MV-4-11 (cell line): Measurements from ENCODE around the gene MYOZ2.

ENCODE experiments used
- DNase-seq: peaks from one replicate; lab custom pipeline; 2025; lab: John Stamatoyannopoulos, UW

MYOZ2 gene

GRCh38 chr4:119135721-119136121 is at the start of gene MYOZ2:
Gene MYOZ2 (plus strand): TSS chr4:119135832. CDS start chr4:119136526, 694 bp downstream.
- no peak for DNase-seq

DNA sequence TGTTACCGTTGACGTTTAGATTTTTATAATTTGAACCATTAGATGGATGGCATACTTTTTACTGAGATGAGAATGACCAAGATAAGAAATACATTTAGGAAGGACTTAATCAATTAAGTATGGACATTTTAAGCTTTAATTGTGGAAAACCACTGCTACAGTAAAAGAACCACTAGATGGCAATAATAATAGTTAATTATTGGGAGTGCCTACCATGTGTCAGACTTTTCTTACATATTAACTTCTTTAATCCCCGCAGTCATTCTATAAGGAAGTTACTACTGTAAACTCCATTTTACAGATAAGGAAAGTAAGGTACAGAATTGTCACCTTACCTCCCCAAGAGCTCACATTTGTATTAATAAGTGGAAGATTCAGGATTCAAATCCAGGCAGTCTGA is 48.5 kb upstream of the MYOZ2 start:
- no peak for DNase-seq

DNA sequence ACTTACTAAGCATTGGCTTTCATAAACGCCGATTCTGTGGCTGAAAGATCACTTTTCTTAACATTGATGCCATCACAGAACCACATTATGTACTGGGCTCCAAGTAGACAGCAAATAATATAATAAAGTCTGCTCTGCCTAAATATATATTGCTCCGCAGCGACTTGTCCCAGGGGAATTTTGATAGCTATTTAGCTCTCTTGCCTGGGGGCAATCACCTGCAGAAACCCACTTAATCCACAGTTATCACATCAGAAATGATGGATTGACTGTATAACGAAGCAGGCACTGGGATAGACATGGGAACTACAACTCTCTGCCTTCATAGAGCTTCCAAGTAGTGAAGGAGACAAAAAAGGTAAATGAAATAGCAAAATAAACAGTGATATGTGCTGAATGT is 48.0 kb upstream of the MYOZ2 start:
- DNase-seq: no peak

GRCh38 chr4:119093042-119093827 is 42.4 kb upstream of the MYOZ2 start:
- DNase-seq: no peak

DNA sequence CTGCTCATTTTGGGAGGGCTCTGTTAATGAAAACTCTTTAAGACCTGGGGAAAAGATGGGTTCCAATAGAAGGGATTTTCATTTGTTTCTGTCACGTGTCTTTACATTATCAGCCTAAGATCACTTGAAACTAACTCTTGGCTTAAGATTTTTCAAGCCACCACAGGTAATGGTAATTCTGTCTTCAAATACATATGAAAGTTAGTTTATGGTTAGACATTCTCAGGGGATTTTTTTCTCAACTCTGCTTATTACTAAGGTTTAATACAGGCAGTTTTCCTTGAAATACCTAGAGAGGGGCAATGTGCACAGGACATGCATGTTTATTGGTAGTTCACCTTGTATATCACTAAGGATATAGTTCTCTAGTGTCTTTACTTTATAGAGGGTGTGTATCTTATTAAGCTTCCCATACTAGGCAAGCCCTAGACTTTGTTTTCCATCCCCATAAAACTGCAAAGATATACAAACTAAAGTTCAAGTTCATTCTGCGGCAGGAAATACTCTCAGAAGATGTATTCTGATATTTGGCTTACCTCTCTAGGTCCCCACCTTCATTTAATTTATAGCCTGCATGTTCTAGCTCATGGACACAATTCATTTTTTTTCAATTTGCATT is 38.2 kb upstream of the MYOZ2 start:
- no peak for DNase-seq

GRCh38 chr4:119098306-119098705 is 37.3 kb upstream of the MYOZ2 start:
- no peak for DNase-seq

DNA sequence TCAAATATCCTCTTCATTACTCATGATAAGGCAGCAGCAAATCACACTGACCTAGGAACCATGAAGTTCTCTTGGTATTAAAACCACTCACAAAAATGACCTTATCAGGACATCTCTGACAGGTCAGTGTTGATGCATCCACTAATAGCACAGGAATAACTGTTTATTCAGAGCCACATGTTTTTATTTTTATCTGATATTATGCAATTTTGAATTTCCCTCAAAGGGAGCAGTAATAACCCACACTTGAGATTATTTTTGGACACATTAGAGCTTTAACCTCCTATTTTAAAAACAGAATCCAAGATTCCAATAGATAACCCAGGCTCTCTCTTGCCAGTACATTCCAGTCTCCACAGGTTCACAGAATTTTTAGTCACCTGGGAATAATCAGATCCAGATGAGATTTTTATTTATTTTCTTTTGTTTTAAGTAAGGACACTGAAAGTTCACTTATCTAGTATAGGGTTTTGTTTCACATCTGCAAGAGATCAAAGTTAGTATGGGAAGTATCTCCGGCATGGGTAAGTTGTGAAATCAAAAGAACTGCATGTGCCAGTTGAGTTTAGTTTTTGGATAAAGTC is 36.3 kb upstream of the MYOZ2 start:
- peak; percentile 63 for DNase-seq

- DNase-seq: peak; percentile 69
Measured at GRCh38 chr4:119100655-119101054, 35.0 kb upstream of the MYOZ2 start.

DNA sequence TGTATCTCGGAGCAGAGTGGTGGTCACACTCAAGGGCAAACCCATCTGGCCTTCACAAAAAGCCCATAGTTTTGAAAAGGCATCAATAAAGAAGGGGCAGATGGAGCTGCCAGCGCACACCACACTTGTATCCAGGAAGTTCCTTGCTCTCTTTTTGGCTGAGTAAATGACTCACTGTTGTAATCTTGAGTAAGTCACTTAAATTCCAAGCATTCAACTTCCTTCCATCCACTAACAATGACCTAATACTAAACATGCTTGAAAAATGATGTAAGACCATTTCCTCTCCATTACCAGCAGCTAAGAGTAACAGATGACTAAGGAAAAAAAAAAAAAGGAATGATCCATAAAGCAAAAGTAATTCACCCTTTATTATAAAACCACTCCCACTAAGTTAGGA is 32.4 kb upstream of the MYOZ2 start:
- DNase-seq: peak; percentile 97

DNA sequence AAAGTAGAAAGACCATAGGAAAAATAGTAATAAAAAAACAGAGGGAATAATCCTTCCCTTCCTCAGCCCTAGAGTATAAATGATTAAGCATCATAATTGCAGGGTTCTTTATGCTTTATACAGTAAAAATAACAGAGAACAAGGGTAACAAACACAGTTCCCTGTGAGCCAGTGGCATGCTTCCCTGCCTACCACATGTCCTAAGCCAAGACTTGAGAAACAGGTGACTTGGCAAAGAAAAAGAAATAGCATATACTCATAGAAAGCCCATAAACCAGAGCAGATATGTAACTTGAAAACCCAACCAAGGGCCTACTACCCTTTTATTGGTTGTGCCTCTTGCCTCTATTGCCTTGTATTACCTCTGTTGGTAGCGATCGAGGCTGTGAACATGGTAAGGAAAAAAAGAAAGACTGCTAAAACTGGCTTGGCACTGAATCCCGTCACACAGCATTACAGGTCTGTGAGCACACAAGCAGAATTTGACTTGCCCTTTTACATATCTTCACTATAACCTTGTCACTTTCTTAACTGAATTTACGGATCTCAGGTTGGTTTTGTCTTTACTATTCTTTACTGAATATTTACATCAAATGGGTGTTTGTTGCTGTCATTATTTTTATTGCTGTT is 30.9 kb upstream of the MYOZ2 start:
- no peak for DNase-seq

DNA sequence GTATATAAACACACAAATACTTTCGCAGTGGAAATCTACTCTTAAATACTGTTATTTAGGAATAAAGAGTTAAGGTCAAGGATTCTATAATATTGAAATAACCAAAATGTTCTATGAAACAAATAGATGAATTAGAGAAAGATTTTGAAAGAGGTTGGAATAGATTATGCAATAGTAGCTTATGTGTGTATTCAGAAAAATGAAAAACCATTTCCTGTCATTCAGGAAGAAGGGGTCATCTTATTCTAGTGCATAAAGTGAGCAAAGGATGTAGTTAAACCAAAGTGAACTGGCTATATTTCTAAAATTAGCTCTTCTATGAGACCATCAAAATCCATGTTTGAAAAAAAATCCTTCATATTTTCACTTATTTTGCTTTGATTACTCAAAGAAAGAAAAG is 30.0 kb upstream of the MYOZ2 start:
- DNase-seq: peak; percentile 68

- no peak for DNase-seq
Measured at GRCh38 chr4:119106036-119107000, 29.3 kb upstream of the MYOZ2 start.

GRCh38 chr4:119110121-119110520 is 25.5 kb upstream of the MYOZ2 start:
- no peak for DNase-seq

DNA sequence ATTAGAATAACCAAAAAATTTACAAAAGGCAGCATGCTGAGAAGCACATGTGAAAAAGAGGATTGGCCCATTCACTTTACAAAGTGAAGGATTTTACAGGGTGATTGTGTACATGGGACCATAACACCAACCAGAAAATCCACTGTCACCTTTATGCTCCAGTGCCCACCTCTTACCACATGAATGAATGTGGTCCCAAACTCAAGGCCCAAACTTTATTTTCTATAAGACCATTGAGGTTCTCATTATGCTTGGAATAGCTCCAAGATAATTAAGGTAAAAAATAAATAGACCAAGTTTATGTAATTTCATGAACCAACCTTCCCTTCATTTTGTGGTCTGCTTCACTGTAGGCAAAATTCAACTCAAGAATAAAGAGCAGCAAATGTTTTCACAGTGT is 24.3 kb upstream of the MYOZ2 start:
- DNase-seq: no peak

DNA sequence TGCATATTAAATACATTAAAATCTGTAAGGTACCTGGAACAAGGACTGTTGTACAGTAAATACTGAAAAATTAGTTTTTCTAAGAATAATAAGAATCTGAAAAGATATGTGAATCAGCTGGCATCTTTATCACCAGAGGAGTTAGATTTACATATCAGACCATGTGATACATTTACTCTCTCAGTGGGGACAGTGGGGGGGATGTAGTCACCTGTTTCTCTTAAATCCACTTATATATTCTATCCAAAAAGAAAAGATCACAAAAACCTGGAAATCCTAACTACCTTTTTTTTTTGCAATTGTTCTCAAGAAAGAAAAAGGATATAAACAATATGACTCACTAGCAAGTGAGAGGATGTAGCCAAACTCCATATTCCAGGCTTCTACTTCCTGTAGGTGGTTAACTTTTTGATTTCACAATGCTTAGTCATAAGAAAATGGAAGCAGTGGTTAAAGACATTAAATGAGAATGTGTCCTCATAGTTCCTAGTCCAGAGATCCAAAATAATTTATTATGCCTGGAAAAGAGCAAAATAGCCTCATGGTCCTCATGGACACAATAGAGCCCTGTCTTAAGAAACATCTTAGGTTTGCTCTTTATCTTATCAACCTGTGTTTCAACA is 22.5 kb upstream of the MYOZ2 start:
- peak; percentile 96 for DNase-seq

DNA sequence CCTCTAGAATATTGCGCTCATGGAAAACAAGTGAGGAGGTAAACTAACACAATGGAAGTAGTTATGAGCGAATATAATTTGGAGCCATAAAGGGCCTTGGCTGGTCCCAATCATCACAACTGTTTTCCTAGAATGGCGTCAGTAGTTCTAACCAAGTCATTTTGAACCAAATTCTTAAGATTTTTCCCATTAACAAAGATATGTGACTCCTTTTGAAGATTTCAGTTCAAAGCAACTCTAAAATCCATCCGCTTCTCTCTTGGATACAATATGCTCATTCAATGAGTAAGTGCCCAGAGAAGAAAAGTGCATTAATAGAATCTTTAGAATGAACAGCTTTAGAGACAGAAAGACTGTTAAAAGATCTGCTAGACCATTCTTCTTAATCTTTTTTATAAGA is 19.6 kb upstream of the MYOZ2 start:
- no peak for DNase-seq

- DNase-seq: no peak
Measured at GRCh38 chr4:119116925-119117900, 18.4 kb upstream of the MYOZ2 start.

- no peak for DNase-seq
Measured at GRCh38 chr4:119118397-119118796, 17.2 kb upstream of the MYOZ2 start.

DNA sequence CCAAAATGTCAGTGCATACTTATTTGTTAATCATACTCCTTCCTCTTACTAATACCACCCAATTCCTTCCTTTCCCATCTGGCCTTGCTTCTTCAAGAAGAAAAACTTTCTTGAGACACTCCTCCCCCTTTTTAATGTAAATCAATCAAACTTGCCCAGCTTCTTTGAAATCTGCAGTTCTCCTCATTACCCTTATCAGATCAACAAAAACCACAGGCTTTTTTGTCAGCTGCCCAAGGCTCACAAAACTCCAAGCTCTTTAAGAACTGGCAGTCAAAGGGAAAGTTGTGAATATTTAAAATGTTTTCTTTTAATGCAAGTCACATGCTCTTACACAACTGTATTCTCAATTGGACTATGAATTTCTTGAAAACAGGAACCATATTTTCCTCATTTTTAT is 11.3 kb upstream of the MYOZ2 start:
- no peak for DNase-seq

DNA sequence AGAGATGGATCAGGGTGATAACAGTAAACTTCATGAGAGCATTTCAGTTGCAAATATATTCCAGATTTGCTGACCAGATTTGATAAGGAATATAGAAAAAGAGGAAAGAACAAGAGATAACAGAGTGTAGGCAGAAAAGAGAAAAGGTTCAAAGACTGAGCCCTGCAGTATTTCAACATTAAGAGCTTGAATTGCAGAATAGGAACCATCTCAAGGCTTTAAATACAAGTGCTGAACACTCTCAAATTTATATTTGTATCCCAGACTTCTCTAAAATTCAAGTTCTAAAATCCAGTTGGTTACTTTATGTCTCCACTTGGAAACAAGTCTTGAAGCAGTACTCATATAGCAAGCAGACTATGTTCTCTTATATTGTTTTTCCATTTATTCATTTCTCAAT is 9.7 kb upstream of the MYOZ2 start:
- DNase-seq: no peak
